ENCODE measurements around the gene OXLD1.
A peak's percentile ranks its signal among the peaks of the same experiment; 100 is the strongest.

The OXLD1 gene

DNA sequence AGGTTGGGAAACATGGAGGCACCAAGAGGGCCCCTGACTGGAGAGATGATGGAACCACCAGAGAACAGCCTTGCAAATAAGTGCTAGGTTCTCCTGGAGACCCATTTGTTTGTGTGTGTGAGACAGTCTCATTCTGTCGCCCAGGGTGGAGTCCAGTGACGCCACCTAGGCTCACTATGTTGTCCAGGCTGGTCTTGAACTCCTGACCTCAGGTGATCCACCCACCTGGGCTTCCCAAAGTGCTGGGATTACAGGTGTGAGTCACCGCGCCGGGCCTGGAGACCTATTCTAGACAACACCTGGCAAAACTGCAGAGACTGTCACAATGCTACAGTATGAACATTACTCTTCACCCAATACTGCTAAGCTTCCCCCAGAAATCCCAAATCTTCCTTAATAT, 31.0 kb downstream of the OXLD1 start:
- Histone ChIP-seq H4K12ac (ENCODE audit: low read depth, low read length) (no peak overlapping the region), H2AFZ (ENCODE audit: insufficient read depth, low read length, poor library complexity) (no peak overlapping the region), H3K36me3 (ENCODE audit: control insufficient read depth in 1 of 2, insufficient read depth in 2 of 2, low read length in 2 of 2) (peaks cover 6 to 8% of the 10 kb centered on the region in 2 experiments), H3K18ac (ENCODE audit: low read length) (no peak overlapping the region), H3K79me2 (ENCODE audit: control insufficient read depth, insufficient read depth, low read length, poor library complexity) (peaks cover 15% of the 10 kb centered on the region), H3K79me1 (ENCODE audit: low read length) (peaks cover 8% of the 10 kb centered on the region), H3K4me3 (ENCODE audit: low read depth, low read length) (no peak overlapping the region), H3K9ac (ENCODE audit: low read length) (no peak overlapping the region), H3K23ac (ENCODE audit: low read length) (no peak overlapping the region), H3K27me3 (ENCODE audit: insufficient read depth, low read length) (no peaks in the 10 kb centered on the region), H3K14ac (ENCODE audit: low read length) (no peak overlapping the region), H2BK12ac (ENCODE audit: low read length) (no peak overlapping the region), H3K9me3 (ENCODE audit: insufficient read depth, low read depth, low read length) (no peaks in the 10 kb centered on the region), H3K4me2 (ENCODE audit: low read length) (peak overlapping the region; percentile 87), H4K91ac (ENCODE audit: low read depth, low read length) (no peak overlapping the region), H2BK120ac (ENCODE audit: insufficient read depth, low read length, poor library complexity) (no peak overlapping the region), H4K8ac (ENCODE audit: low read depth, low read length) (no peak overlapping the region), H3K27ac (ENCODE audit: low read depth, low read length) (no peak overlapping the region), H3K4ac (ENCODE audit: low read depth, low read length) (peak overlapping the region; percentile 100), H3K4me1 (ENCODE audit: control insufficient read depth in 1 of 2, insufficient read depth in 2 of 2, low read length in 2 of 2) (peaks cover 6 to 7% of the 10 kb centered on the region in 2 experiments), H2AK5ac (ENCODE audit: low read length) (no peak overlapping the region), H2BK5ac (ENCODE audit: low read depth, low read length, poor library complexity) (no peak overlapping the region)
- no CpG with 5 or more reads among the region's 5 CpGs for WGBS (ENCODE audit: extremely low coverage, insufficient coverage, insufficient read length)
- peak; percentile 61 to 70 for DNase-seq

- WGBS (ENCODE audit: extremely low coverage, insufficient coverage, insufficient read length), result no CpG with 5 or more reads among the region's 7 CpGs
- H3K4ac ChIP-seq (ENCODE audit: low read depth, low read length), result peak overlapping the region; percentile 1
- H3K23ac ChIP-seq (ENCODE audit: low read length), result no peak overlapping the region
- H3K9me3 ChIP-seq (ENCODE audit: insufficient read depth, low read depth, low read length), result no peaks in the 10 kb centered on the region
- no peak overlapping the region for H3K27ac ChIP-seq (ENCODE audit: low read depth, low read length)
- H3K4me3 ChIP-seq (ENCODE audit: low read depth, low read length), result no peak overlapping the region
- no peak overlapping the region for H3K14ac ChIP-seq (ENCODE audit: low read length)
- H2BK120ac ChIP-seq (ENCODE audit: insufficient read depth, low read length, poor library complexity), result no peak overlapping the region
- no peaks in the 10 kb centered on the region for H3K27me3 ChIP-seq (ENCODE audit: insufficient read depth, low read length)
- peaks cover 12% of the 10 kb centered on the region for H3K79me2 ChIP-seq (ENCODE audit: control insufficient read depth, insufficient read depth, low read length, poor library complexity)
- no peak overlapping the region for H4K8ac ChIP-seq (ENCODE audit: low read depth, low read length)
- H3K9ac ChIP-seq (ENCODE audit: low read length), result no peak overlapping the region
- H2AK5ac ChIP-seq (ENCODE audit: low read length), result no peak overlapping the region
- H4K91ac ChIP-seq (ENCODE audit: low read depth, low read length), result no peak overlapping the region
- no peak overlapping the region for H2AFZ ChIP-seq (ENCODE audit: insufficient read depth, low read length, poor library complexity)
- no peak overlapping the region for H4K12ac ChIP-seq (ENCODE audit: low read depth, low read length)
- H3K4me2 ChIP-seq (ENCODE audit: low read length), result no peak overlapping the region
- DNase-seq, result no peak
- H3K79me1 ChIP-seq (ENCODE audit: low read length), result peaks cover 4% of the 10 kb centered on the region
- H3K4me1 ChIP-seq (ENCODE audit: control insufficient read depth in 1 of 2, insufficient read depth in 2 of 2, low read length in 2 of 2), result peaks cover 6 to 7% of the 10 kb centered on the region in 2 experiments
- H2BK12ac ChIP-seq (ENCODE audit: low read length), result no peak overlapping the region
- peaks cover 35 to 36% of the 10 kb centered on the region in 2 experiments for H3K36me3 ChIP-seq (ENCODE audit: control insufficient read depth in 1 of 2, insufficient read depth in 2 of 2, low read length in 2 of 2)
- H3K18ac ChIP-seq (ENCODE audit: low read length), result no peak overlapping the region
- H2BK5ac ChIP-seq (ENCODE audit: low read depth, low read length, poor library complexity), result no peak overlapping the region
These were observed 34.9 kb downstream of the OXLD1 start for GRCh38 chr17:81631482-81631881.

DNA sequence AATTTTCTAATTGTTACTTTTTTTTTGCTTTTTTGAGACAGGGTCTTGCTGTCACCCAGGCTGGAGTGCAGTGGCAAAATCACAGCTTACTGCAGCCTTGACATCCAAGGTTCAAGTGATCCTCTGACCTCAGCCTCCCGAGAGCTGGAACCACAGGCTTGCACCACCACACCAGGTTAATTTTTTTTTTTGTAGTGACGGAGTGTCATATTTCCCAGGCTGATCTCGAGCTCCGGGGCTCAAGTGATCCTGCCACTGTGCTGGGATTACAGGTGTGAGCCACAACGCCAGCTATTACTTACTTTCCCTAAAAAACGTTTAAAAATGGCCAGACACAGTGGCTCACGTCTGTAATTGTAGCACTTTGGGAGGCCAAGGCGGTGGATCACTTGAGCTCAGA, 36.1 kb downstream of the OXLD1 start:
- no peak overlapping the region for H3K27ac ChIP-seq (ENCODE audit: low read depth, low read length)
- H2AK5ac ChIP-seq (ENCODE audit: low read length), result no peak overlapping the region
- no peak overlapping the region for H2BK5ac ChIP-seq (ENCODE audit: low read depth, low read length, poor library complexity)
- H3K9ac ChIP-seq (ENCODE audit: low read length), result no peak overlapping the region
- no peak overlapping the region for H4K12ac ChIP-seq (ENCODE audit: low read depth, low read length)
- no peak overlapping the region for H4K91ac ChIP-seq (ENCODE audit: low read depth, low read length)
- peaks cover 0 to under 1% of the 10 kb centered on the region in 2 experiments for H3K4me1 ChIP-seq (ENCODE audit: control insufficient read depth in 1 of 2, insufficient read depth in 2 of 2, low read length in 2 of 2)
- no peak overlapping the region for H3K14ac ChIP-seq (ENCODE audit: low read length)
- no peaks in the 10 kb centered on the region for H3K27me3 ChIP-seq (ENCODE audit: insufficient read depth, low read length)
- H3K23ac ChIP-seq (ENCODE audit: low read length), result no peak overlapping the region
- H3K79me2 ChIP-seq (ENCODE audit: control insufficient read depth, insufficient read depth, low read length, poor library complexity), result peaks cover 2% of the 10 kb centered on the region
- H3K4me3 ChIP-seq (ENCODE audit: low read depth, low read length), result no peak overlapping the region
- no peak overlapping the region for H2BK120ac ChIP-seq (ENCODE audit: insufficient read depth, low read length, poor library complexity)
- H3K4me2 ChIP-seq (ENCODE audit: low read length), result no peak overlapping the region
- H3K9me3 ChIP-seq (ENCODE audit: insufficient read depth, low read depth, low read length), result no peaks in the 10 kb centered on the region
- no peaks in the 10 kb centered on the region for H3K79me1 ChIP-seq (ENCODE audit: low read length)
- H4K8ac ChIP-seq (ENCODE audit: low read depth, low read length), result no peak overlapping the region
- H3K4ac ChIP-seq (ENCODE audit: low read depth, low read length), result peak overlapping the region; percentile 82
- no peak for DNase-seq
- no peak overlapping the region for H2BK12ac ChIP-seq (ENCODE audit: low read length)
- H2AFZ ChIP-seq (ENCODE audit: insufficient read depth, low read length, poor library complexity), result no peak overlapping the region
- no CpG with 5 or more reads among the region's 8 CpGs for WGBS (ENCODE audit: extremely low coverage, insufficient coverage, insufficient read length)
- peaks cover 41 to 47% of the 10 kb centered on the region in 2 experiments for H3K36me3 ChIP-seq (ENCODE audit: control insufficient read depth in 1 of 2, insufficient read depth in 2 of 2, low read length in 2 of 2)
- H3K18ac ChIP-seq (ENCODE audit: low read length), result no peak overlapping the region

DNA sequence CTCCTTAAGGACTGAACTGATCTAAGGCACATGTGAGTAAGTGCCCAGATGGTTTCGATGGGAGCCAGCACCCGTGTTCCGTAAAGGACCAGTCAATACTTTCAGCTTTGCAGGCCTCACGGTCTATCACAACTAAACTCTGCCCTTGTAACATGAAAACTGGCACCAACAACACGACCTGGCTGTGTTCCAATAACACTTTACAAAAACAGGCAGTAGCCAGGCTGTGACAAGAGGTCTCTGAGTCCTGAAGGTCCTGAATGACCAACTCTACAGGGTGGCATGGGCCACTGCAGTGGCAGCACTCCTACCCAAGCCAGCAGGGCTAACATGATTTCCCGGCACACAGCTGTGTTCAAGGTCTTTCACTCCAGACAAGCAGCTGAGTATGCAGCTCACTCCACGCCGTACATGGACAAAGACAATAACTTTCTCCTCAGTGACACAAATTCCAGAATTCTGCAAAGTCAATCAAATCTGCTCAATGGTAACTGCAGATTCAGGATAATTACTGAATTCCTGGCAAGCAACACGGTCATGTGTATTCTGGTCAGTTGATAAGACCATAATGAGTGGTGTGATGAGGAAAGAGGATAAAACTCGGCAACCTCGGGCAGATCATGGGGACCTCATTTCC, 44.8 kb downstream of the OXLD1 start:
- Histone ChIP-seq H2AFZ (ENCODE audit: insufficient read depth, low read length, poor library complexity) (no peak overlapping the region), H3K14ac (ENCODE audit: low read length) (no peak overlapping the region), H2BK120ac (ENCODE audit: insufficient read depth, low read length, poor library complexity) (no peak overlapping the region), H3K9me3 (ENCODE audit: insufficient read depth, low read depth, low read length) (no peaks in the 10 kb centered on the region), H3K18ac (ENCODE audit: low read length) (no peak overlapping the region), H3K36me3 (ENCODE audit: control insufficient read depth in 1 of 2, insufficient read depth in 2 of 2, low read length in 2 of 2) (peaks cover 68 to 71% of the 10 kb centered on the region in 2 experiments), H3K4me1 (ENCODE audit: control insufficient read depth in 1 of 2, insufficient read depth in 2 of 2, low read length in 2 of 2) (no peaks in the 10 kb centered on the region), H3K4me2 (ENCODE audit: low read length) (no peak overlapping the region), H3K27ac (ENCODE audit: low read depth, low read length) (no peak overlapping the region), H3K79me2 (ENCODE audit: control insufficient read depth, insufficient read depth, low read length, poor library complexity) (no peaks in the 10 kb centered on the region), H4K91ac (ENCODE audit: low read depth, low read length) (no peak overlapping the region), H4K12ac (ENCODE audit: low read depth, low read length) (no peak overlapping the region), H2BK12ac (ENCODE audit: low read length) (no peak overlapping the region), H3K9ac (ENCODE audit: low read length) (no peak overlapping the region), H3K23ac (ENCODE audit: low read length) (no peak overlapping the region), H2BK5ac (ENCODE audit: low read depth, low read length, poor library complexity) (no peak overlapping the region), H3K4me3 (ENCODE audit: low read depth, low read length) (no peak overlapping the region), H3K4ac (ENCODE audit: low read depth, low read length) (no peak overlapping the region), H4K8ac (ENCODE audit: low read depth, low read length) (no peak overlapping the region), H3K27me3 (ENCODE audit: insufficient read depth, low read length) (no peaks in the 10 kb centered on the region), H2AK5ac (ENCODE audit: low read length) (no peak overlapping the region), H3K79me1 (ENCODE audit: low read length) (no peaks in the 10 kb centered on the region)
- no CpG with 5 or more reads among the region's 11 CpGs for WGBS (ENCODE audit: extremely low coverage, insufficient coverage, insufficient read length)
- no peak for DNase-seq
